GM13977 (cell line): ENCODE results near the gene CAMTA1.

Source experiments
- DNase-seq: peaks from one replicate; pipeline ENCODE4 v3.0.0; 2012; ENCODE audit warnings: low spot score
- CTCF ChIP-seq: IDR thresholded peaks from 2 replicates; pipeline ENCODE4 v1.5.1; 2012; ENCODE audit warnings: mild to moderate bottlenecking, control low read depth; ENCODE audit not compliant: insufficient read depth; ENCODE audit errors: extremely low read depth, missing control alignments
- in situ Hi-C: fragments of 300-500 bp; cut with MboI; formaldehyde crosslinking; loops from one replicate; pipeline ENCODE4 v1.12.0; 2022; ENCODE audit warnings: low sequenced_read_pairs, low pct_unique_long_range_greater_than_20kb, mixed read lengths, inconsistent platforms; ENCODE audit not compliant: unreplicated experiment

Gene CAMTA1

GRCh38 chr1:7266561-7266960, 481.3 kb downstream of the CAMTA1 start:
- in situ Hi-C loops, result no loop called here
- no peak for DNase-seq
- TF ChIP-seq CTCF, result no peak

DNA sequence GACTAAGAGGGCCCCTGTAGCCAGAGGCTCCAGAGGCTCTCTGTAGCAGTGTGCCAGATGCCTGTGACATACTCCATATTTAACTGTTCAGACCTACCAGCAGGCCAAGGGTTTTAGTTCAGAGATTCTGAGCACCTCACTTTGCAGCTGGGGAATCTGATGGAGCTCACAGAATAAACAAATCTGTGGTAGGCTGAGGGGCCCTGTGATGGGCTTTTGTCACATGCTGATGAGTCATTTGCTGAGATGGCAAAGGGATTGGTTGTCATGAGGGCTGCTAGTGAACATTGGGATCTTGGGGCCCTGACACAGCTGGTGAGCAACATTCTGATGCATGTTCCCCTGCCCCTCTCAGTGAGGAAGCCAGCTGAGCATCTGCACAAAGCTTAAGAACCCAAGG, 482.2 kb downstream of the CAMTA1 start:
- no peak for TF ChIP-seq CTCF
- in situ Hi-C loops, result no loop called here
- DNase-seq, result no peak

GRCh38 chr1:7268983-7269382, 483.7 kb downstream of the CAMTA1 start:
- DNase-seq, result no peak
- in situ Hi-C loops, result no loop called here
- no peak for TF ChIP-seq CTCF

DNA sequence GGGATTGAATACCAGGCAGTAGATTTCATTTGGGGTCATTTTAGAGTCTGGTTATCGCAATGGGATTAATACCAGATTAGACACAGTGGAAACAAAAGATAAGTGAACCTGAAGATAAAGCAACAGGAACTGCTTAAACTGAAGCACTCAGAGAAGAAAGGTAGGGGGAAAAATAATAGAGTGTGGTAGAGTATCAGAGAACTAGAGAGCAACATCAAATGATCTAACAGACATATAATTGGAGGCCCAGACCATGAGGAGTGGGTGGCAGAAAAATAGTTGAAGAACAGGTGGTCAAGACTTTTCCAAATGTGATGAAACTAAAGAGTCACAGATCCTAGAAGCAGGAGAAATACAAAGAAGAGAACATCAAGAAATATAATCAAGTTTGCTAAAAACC, 484.3 kb downstream of the CAMTA1 start:
- TF ChIP-seq CTCF, result no peak
- no peak for DNase-seq
- in situ Hi-C loops, result no loop called here

GRCh38 chr1:7274256-7274655, 489.0 kb downstream of the CAMTA1 start:
- DNase-seq, result no peak
- TF ChIP-seq CTCF, result no peak
- in situ Hi-C loops, result no loop called here

- TF ChIP-seq CTCF, result no peak
- no peak for DNase-seq
- in situ Hi-C loops, result no loop called here
These were observed 492.8 kb downstream of the CAMTA1 start for GRCh38 chr1:7278045-7278444.
